Smooth muscle cell of the brain vasculature (primary cell): Measurements from ENCODE around the gene GTPBP3.

Source experiments
- DNase-seq: peaks from one replicate; pipeline ENCODE4 v3.0.0-alpha.2; 2012; ENCODE audit warnings: low read depth, low spot score

The GTPBP3 gene

DNA sequence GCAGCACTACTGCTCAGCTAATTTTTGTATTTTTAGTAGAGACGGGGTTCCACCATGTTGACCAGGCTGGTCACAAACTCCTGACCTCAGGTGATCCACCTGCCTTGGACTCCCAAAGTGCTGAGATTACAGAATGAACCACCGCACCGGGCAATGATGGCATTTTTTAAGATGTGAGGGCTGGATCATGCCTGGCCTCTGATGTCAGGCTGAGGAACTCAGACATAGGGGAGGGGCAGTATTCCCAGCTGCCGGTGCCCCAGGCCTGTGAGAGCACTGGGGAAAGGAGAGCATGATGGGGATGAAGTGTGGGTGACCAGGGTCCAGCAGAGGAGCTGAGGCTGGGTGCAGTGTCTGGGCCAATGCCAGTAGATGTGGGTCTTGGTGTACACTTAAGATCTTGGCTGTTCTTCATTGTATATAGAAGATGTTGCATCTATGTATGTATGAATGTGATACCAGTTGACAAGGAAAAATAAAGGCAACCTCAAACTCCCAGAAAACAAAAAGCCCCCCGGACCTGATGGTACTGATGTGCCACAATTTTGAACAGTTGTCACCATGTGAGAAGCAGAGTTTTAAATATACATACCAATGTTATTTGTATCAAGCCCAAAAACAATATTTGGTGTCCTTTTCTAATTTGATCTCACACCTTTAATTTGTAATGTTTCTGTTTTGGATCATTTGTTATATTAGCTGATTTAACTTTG, 43.2 kb downstream of the GTPBP3 start:
- DNase-seq, result no peak

- DNase-seq, result peak; percentile 17
These were observed 48.7 kb downstream of the GTPBP3 start for GRCh38 chr19:17385878-17386611.

GRCh38 chr19:17389288-17389687, 51.9 kb downstream of the GTPBP3 start:
- DNase-seq, result no peak

- DNase-seq, result no peak
These were observed 52.8 kb downstream of the GTPBP3 start for GRCh38 chr19:17389957-17390664.

DNA sequence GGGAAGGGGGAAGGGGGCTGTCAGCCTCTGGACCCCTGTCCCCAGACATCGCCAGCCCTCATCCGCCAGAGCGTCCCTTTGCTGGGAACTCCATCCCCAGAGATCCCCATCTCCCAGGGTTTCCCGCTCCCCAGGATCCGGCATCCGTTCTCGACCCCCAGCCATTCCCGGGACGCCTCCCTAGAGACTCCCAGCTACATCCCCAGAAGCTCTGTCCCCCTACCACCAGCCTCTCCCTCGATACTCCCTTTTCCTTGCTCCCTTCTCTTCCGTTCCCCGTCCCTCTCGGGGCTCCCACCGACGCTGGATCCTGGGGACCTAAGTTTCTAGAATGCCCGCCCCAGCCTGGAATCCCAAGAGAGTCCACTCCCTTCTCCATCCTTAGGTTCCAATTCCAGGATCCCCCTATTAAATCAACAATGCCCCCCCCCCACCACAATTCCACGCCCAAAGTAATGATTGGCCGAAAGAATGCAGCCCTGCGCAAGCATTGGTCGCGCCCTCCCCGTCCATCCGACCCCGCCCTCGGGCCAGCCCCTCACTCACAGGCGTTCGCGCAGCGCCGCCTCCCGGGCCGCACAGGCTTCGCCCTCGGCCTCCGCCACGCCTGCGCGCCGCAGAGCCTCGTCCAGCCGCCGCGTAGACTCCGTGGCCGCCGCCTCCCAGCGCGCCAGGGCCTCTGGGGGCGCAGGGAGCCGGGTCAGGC, 53.5 kb downstream of the GTPBP3 start:
- DNase-seq, result peak; percentile 65

GRCh38 chr19:17391371-17392151, 54.2 kb downstream of the GTPBP3 start:
- no peak for DNase-seq
